Measurements from ENCODE around the gene PDZK1IP1. TPM values are rescaled to one million over a fixed set of nuclear protein-coding genes. Genes with fewer than 3 reads are reported as not detected.

PDZK1IP1 gene
- total RNA-seq, 2 donors from 2014 or later: 3.1 to 10.6 TPM

GRCh38 chr1:47225430-47226100 is 35.7 kb upstream of the PDZK1IP1 start:
- no peak for DNase-seq (ENCODE audit: low spot score)
- TF ChIP-seq, protein P1, sequence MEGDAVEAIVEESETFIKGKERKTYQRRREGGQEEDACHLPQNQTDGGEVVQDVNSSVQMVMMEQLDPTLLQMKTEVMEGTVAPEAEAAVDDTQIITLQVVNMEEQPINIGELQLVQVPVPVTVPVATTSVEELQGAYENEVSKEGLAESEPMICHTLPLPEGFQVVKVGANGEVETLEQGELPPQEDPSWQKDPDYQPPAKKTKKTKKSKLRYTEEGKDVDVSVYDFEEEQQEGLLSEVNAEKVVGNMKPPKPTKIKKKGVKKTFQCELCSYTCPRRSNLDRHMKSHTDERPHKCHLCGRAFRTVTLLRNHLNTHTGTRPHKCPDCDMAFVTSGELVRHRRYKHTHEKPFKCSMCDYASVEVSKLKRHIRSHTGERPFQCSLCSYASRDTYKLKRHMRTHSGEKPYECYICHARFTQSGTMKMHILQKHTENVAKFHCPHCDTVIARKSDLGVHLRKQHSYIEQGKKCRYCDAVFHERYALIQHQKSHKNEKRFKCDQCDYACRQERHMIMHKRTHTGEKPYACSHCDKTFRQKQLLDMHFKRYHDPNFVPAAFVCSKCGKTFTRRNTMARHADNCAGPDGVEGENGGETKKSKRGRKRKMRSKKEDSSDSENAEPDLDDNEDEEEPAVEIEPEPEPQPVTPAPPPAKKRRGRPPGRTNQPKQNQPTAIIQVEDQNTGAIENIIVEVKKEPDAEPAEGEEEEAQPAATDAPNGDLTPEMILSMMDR (IDR thresholded peaks at IDR 0.05): no peak
- H3K4me1 ChIP-seq: peaks cover 0 to 35% of the 10 kb centered on the region in 2 donors
- no peaks in the 10 kb centered on the region for H3K9me3 ChIP-seq
- H3K27ac ChIP-seq: no peak overlapping the region
- H3K4me3 ChIP-seq: peak overlapping the region in 1 of 2 donors; percentile 38
- no peaks in the 10 kb centered on the region for H3K36me3 ChIP-seq
- peaks cover 18 to 47% of the 10 kb centered on the region in 2 donors for H3K27me3 ChIP-seq

DNA sequence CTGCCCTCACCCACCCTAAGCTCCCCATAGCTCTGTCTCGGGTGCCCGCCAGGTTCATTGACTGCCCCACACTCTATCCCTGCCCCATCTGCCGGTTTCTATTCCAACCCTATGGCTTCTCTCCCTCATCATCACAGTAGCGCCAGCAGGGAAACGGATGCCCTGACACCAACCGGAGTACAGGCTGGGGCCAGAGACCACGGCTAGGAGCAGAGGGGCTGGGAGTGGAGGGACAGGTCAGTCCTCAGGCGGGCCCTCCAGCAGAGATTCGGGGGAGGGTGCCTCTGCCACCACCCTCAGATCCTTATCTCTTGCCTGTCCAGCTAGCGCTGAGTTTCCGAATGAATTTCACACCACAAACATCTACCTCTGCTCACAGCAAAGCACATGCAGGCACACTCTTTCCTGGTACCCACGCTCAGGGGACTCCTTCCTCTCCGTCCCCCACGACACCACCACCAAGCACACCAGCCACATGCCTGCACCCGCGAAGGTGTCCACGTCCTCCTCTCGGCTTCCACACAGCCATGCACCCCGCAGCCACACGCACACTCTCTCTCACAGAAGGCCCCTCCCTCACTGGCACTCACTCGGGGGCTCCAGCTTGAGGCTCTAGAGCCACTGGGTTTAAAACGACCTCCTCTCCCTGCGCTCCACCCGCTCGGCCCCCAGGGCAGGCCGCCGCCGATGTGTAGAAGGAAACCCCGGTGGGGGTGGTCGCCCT is 35.0 kb upstream of the PDZK1IP1 start:
- Histone ChIP-seq H3K4me1 (peaks cover 0 to 35% of the 10 kb centered on the region in 2 donors), H3K27ac (no peak overlapping the region), H3K36me3 (no peaks in the 10 kb centered on the region), H3K9me3 (no peaks in the 10 kb centered on the region), H3K4me3 (peak overlapping the region in 1 of 2 donors; percentile 38), H3K27me3 (peaks cover 11 to 40% of the 10 kb centered on the region in 2 donors)
- TF ChIP-seq, protein P1 (IDR thresholded peaks at IDR 0.05): no peak
- no peak for DNase-seq (ENCODE audit: low spot score)

DNA sequence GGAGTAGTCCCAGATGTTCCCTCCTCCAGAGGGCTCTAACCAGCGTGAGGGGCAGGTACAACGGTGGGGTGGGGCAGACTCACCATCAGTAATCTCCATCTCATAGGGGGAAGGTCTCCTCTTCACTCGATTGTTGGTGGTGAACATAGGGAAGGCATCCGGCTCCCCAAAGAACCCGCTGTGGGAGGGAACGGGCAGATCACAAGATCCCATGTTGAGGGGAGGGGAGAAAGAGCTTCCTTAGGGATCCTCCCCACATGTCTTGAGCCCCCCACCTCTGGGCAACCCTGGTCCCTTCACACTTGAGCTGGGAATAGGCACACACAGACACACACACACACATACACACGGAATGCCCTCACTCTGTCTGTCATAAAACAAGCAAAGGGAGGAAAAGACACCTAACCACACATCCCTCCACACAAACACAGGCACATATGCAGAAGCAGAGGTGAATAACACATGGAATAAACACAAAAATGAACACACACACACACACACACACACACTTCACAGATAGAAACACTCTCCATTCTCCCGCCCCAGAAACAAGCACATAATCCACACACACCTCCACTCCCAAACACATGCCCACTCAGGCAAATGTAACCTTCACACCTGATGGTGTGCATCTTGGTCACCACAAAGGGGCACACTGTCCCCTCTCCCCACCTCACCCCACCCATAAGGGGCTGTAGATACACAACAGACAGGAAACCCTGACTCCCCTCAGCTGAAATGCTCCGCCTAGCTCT is 34.3 kb upstream of the PDZK1IP1 start:
- no peak for DNase-seq (ENCODE audit: low spot score)
- Histone ChIP-seq H3K4me3 (no peak overlapping the region), H3K36me3 (no peaks in the 10 kb centered on the region), H3K27me3 (peaks cover 10 to 32% of the 10 kb centered on the region in 2 donors), H3K4me1 (peaks cover 0 to 30% of the 10 kb centered on the region in 2 donors), H3K9me3 (no peaks in the 10 kb centered on the region), H3K27ac (no peak overlapping the region)
- TF ChIP-seq, protein P1 (IDR thresholded peaks at IDR 0.05): no peak

- Histone ChIP-seq H3K9me3 (no peaks in the 10 kb centered on the region), H3K4me3 (no peak overlapping the region), H3K27ac (no peak overlapping the region), H3K27me3 (peaks cover 10 to 25% of the 10 kb centered on the region in 2 donors), H3K4me1 (peaks cover 0 to 30% of the 10 kb centered on the region in 2 donors), H3K36me3 (no peaks in the 10 kb centered on the region)
- TF ChIP-seq, protein P1 (IDR thresholded peaks at IDR 0.05): no peak
- no peak for DNase-seq (ENCODE audit: low spot score)
Measured at GRCh38 chr1:47223174-47223920, 33.5 kb upstream of the PDZK1IP1 start.

DNA sequence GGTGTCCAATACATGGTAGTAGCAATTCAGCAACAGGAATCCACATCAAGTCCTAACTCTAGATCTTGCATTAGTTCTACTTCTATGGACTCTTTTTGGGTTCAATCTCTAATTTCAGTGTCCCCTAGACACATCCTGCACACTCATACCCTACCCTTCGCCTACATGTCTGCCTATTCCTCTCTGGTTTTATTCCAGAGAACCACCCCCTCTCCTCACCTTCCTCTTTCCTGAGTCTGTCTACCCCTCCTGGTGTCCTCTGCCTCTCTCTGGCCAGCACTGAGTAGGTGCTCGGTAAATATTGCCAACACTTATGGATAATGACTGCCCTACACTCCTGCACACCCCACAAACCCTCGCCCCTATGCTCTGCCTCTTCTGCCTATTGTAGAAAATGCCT is 32.6 kb upstream of the PDZK1IP1 start:
- Histone ChIP-seq H3K27ac (no peak overlapping the region), H3K27me3 (peaks cover 7 to 24% of the 10 kb centered on the region in 2 donors), H3K4me1 (peaks cover 0 to 28% of the 10 kb centered on the region in 2 donors), H3K36me3 (no peaks in the 10 kb centered on the region), H3K9me3 (no peaks in the 10 kb centered on the region), H3K4me3 (no peak overlapping the region)
- no peak for DNase-seq (ENCODE audit: low spot score)
- TF ChIP-seq, protein P1 (IDR thresholded peaks at IDR 0.05): no peak
